Neural cell (in vitro differentiated cells): ENCODE measurements around the gene PFDN2. TPM values are rescaled to one million over a fixed set of nuclear protein-coding genes. Genes with fewer than 3 reads are reported as not detected.

ENCODE experiments used
- H2AFZ ChIP-seq: fragments of 200-600, 300-800 bp; sonication (generic), shearing (Covaris generic); 2 replicates; pipeline ENCODE4 v1.6.0; 2014; ENCODE audit warnings: low read depth, mild to moderate bottlenecking, antibody characterized with exemption, low read length, moderate library complexity
- H3F3A ChIP-seq: fragments of 200-600 bp; shearing (Covaris generic); 2 replicates; pipeline ENCODE4 v1.6.1; 2016; ENCODE audit warnings: mild to moderate bottlenecking, moderate library complexity, mixed read lengths, antibody characterized with exemption, low read length; ENCODE audit not compliant: insufficient read depth, poor library complexity, severe bottlenecking
- H3K27ac ChIP-seq: fragments of 200-600, 300-800 bp; sonication (generic), shearing (Covaris generic); 2 replicates; pipeline ENCODE4 v1.5.1; 2014; ENCODE audit warnings: mild to moderate bottlenecking, low read length, moderate library complexity
- H3K27me3 ChIP-seq: fragments of 300-800, 200-600 bp; sonication (generic), shearing (Covaris generic); 2 replicates; pipeline ENCODE4 v1.6.0; 2014; ENCODE audit warnings: mild to moderate bottlenecking, low read depth, low read length, moderate library complexity; ENCODE audit not compliant: insufficient read depth
- H3K36me3 ChIP-seq: fragments of 300-800, 200-600 bp; sonication (generic), shearing (Covaris generic); 2 replicates; pipeline ENCODE4 v1.5.1; 2014; ENCODE audit warnings: mild to moderate bottlenecking, antibody characterized with exemption, low read length, moderate library complexity; ENCODE audit not compliant: insufficient read depth
- H3K4me2 ChIP-seq: fragments of 300-800, 200-600 bp; sonication (generic), shearing (Covaris generic); 2 replicates; pipeline ENCODE4 v1.6.0; 2014; ENCODE audit warnings: mild to moderate bottlenecking, low read length
- H3K4me3 ChIP-seq: fragments of 300-800, 200-600 bp; sonication (generic), shearing (Covaris generic); 2 replicates; pipeline ENCODE4 v1.5.1; 2014; ENCODE audit warnings: mild to moderate bottlenecking, low read length, moderate library complexity
- H3K79me2 ChIP-seq: fragments of 200-600 bp; shearing (Covaris generic); replicated peaks from 2 replicates; pipeline ENCODE4 v1.6.0; 2014; ENCODE audit warnings: mild to moderate bottlenecking, low read length, moderate library complexity; ENCODE audit not compliant: insufficient read depth
- H3K9ac ChIP-seq: fragments of 300-800, 200-600 bp; sonication (generic), shearing (Covaris generic); 2 replicates; pipeline ENCODE4 v1.6.1; 2016; ENCODE audit warnings: mild to moderate bottlenecking, low read length, mixed read lengths
- H3K9me2 ChIP-seq: fragments of 200-600 bp; shearing (Covaris generic); 2 replicates; pipeline ENCODE4 v1.6.1; 2016; ENCODE audit warnings: mild to moderate bottlenecking, low read length, mixed read lengths; ENCODE audit not compliant: insufficient read depth
- H3K9me3 ChIP-seq: fragments of 200-600, 300-800 bp; sonication (generic), shearing (Covaris generic); 2 replicates; pipeline ENCODE4 v1.6.1; 2016; ENCODE audit warnings: mild to moderate bottlenecking, mixed run types, low read length, moderate library complexity, mixed read lengths
- H4K20me1 ChIP-seq: fragments of 200-600 bp; shearing (Covaris generic); 2 replicates; pipeline ENCODE4 v1.6.1; 2016; ENCODE audit warnings: mild to moderate bottlenecking, mixed run types; ENCODE audit not compliant: insufficient read depth
- EP300 ChIP-seq: fragments of 450-650 bp; conservative IDR thresholded peaks from 2 replicates; pipeline ENCODE4 v1.6.1; 2014; ENCODE audit warnings: antibody characterized with exemption, mild to moderate bottlenecking, moderate library complexity; ENCODE audit not compliant: poor library complexity, severe bottlenecking
- EZH2 ChIP-seq: fragments of 200-600, 300-800 bp; shearing (Covaris generic), sonication (generic); IDR thresholded peaks from 2 replicates; pipeline ENCODE4 v1.6.1; 2014; ENCODE audit warnings: antibody characterized with exemption, low read length, borderline replicate concordance, mild to moderate bottlenecking; ENCODE audit not compliant: insufficient read depth, poor library complexity, severe bottlenecking
- MXI1 ChIP-seq: fragments of 450-650 bp; conservative IDR thresholded peaks from 2 replicates; pipeline ENCODE4 v1.6.1; 2014; ENCODE audit warnings: antibody characterized with exemption, mild to moderate bottlenecking; ENCODE audit not compliant: poor library complexity, severe bottlenecking
- POLR2AphosphoS5 ChIP-seq: IDR thresholded peaks from 2 replicates; pipeline ENCODE4 v1.6.1; 2012
- RAD21 ChIP-seq: fragments of 450-650 bp; conservative IDR thresholded peaks from 2 replicates; pipeline ENCODE4 v1.6.1; 2014; ENCODE audit warnings: antibody characterized with exemption, mild to moderate bottlenecking, moderate library complexity
- REST ChIP-seq: IDR thresholded peaks from 2 replicates; pipeline ENCODE4 v1.6.1; 2012; ENCODE audit warnings: borderline replicate concordance
- SMC3 ChIP-seq: fragments of 450-650 bp; conservative IDR thresholded peaks from 2 replicates; pipeline ENCODE4 v1.6.1; 2014; ENCODE audit warnings: antibody characterized with exemption, mild to moderate bottlenecking, moderate library complexity; ENCODE audit not compliant: poor library complexity
- TAF1 ChIP-seq: IDR thresholded peaks from 2 replicates; pipeline ENCODE4 v1.6.1; 2012; ENCODE audit warnings: low read depth
- polyA plus RNA-seq: library from polyadenylated mRNA; depleted of rRNA; stranded (reverse); fragments of >200 nt; gene quantifications from 2 replicates; pipeline ENCODE4 v1.2.3, GENCODE V29; 2014
- TF ChIP-seq, protein P1 (sequence below): fragments of 450-650 bp; IDR thresholded peaks from 2 replicates; pipeline ENCODE4 v1.5.1; 2014; ENCODE audit warnings: antibody characterized with exemption, mild to moderate bottlenecking, moderate library complexity; ENCODE audit not compliant: poor library complexity, severe bottlenecking

Gene PFDN2
- polyA plus RNA-seq, 1 donor from 2014 or later = 193 TPM

DNA sequence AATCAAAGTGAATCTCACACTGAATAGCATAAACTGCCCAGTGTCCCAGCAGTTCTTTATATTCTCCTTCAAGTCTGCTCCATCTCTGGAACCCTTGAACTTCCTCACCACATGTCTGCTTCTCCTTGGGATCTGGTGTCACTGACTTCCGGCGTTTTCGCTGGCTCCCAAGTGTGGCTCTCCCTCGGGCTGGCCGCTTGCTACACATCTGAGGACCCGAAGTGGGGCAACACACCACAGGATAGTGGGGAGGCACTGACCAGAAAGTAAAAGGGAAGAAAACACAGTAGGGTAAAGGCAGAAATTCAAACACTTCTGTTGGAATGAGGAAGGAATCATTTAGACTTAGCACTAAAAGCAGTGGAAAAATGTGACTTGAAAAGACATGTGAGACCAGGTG is 5.1 kb upstream of the PFDN2 start:
- Histone ChIP-seq H3K27me3 (no peaks in the 10 kb centered on the region), H3K36me3 (no peaks in the 10 kb centered on the region), H3K9ac (no peak overlapping the region), H2AFZ (no peak overlapping the region), H3K9me2 (no peaks in the 10 kb centered on the region), H3K27ac (no peak overlapping the region), H3F3A (no peaks in the 10 kb centered on the region), H3K79me2 (peaks cover 17% of the 10 kb centered on the region), H4K20me1 (no peaks in the 10 kb centered on the region), H3K9me3 (no peaks in the 10 kb centered on the region), H3K4me3 (no peak overlapping the region), H3K4me2 (no peak overlapping the region)
- TF ChIP-seq TAF1 (no peak), POLR2AphosphoS5 (no peak), REST (no peak), EP300 (no peak), MXI1 (no peak), SMC3 (no peak), EZH2 (no peak), RAD21 (no peak)
- TF ChIP-seq, protein P1, sequence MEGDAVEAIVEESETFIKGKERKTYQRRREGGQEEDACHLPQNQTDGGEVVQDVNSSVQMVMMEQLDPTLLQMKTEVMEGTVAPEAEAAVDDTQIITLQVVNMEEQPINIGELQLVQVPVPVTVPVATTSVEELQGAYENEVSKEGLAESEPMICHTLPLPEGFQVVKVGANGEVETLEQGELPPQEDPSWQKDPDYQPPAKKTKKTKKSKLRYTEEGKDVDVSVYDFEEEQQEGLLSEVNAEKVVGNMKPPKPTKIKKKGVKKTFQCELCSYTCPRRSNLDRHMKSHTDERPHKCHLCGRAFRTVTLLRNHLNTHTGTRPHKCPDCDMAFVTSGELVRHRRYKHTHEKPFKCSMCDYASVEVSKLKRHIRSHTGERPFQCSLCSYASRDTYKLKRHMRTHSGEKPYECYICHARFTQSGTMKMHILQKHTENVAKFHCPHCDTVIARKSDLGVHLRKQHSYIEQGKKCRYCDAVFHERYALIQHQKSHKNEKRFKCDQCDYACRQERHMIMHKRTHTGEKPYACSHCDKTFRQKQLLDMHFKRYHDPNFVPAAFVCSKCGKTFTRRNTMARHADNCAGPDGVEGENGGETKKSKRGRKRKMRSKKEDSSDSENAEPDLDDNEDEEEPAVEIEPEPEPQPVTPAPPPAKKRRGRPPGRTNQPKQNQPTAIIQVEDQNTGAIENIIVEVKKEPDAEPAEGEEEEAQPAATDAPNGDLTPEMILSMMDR = no peak

GRCh38 chr1:161121834-161122233 is 4.0 kb upstream of the PFDN2 start:
- H3K27me3 ChIP-seq = no peaks in the 10 kb centered on the region
- H3K9me2 ChIP-seq = no peaks in the 10 kb centered on the region
- no peaks in the 10 kb centered on the region for H4K20me1 ChIP-seq
- H2AFZ ChIP-seq = no peak overlapping the region
- H3K4me2 ChIP-seq = no peak overlapping the region
- H3K36me3 ChIP-seq = no peaks in the 10 kb centered on the region
- no peak overlapping the region for H3K27ac ChIP-seq
- no peaks in the 10 kb centered on the region for H3F3A ChIP-seq
- peaks cover 18% of the 10 kb centered on the region for H3K79me2 ChIP-seq
- H3K9me3 ChIP-seq = no peaks in the 10 kb centered on the region
- no peak overlapping the region for H3K9ac ChIP-seq
- no peak for TF ChIP-seq RAD21
- no peak for TF ChIP-seq TAF1
- TF ChIP-seq EP300 = no peak
- TF ChIP-seq REST = no peak
- TF ChIP-seq, protein P1 = no peak
- TF ChIP-seq EZH2 = no peak
- no peak for TF ChIP-seq SMC3
- no peak for TF ChIP-seq MXI1
- no peak for TF ChIP-seq POLR2AphosphoS5
- H3K4me3 ChIP-seq = no peak overlapping the region
